Retina (tissue), 1 donor: ENCODE results near the gene MCF2L.

Source experiments
- DNase-seq: peaks from one replicate; pipeline ENCODE4 v3.0.0-alpha.2; 2016

MCF2L gene

DNA sequence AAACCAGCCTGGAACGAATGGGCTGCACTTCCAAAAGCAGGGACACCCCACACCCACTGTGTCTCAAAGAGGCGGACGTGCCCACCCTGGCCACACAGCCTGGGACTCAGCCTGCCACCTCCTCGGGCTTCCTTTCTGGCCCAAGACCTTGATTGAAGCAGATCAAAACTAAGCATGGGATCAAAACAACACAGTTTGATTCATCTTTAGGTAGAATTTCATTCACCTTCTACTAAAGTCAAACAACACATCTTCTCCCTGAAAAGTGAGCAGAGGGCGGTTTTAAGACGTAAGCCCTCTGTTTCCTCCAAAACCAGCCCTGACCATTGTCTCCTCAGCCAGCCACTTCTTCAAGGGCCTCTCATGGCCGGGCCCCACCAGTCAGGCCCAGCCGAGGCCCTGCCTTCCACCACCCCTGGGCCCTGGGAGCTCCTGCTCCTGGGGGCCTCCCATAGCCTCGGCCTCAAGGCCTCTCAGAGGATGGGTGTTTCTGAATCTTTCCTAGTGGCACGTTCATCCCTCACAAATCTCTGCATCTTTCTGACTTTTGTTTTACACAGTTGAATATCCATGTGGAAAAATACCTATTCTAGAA is 147.3 kb downstream of the MCF2L start:
- DNase-seq, result no peak

DNA sequence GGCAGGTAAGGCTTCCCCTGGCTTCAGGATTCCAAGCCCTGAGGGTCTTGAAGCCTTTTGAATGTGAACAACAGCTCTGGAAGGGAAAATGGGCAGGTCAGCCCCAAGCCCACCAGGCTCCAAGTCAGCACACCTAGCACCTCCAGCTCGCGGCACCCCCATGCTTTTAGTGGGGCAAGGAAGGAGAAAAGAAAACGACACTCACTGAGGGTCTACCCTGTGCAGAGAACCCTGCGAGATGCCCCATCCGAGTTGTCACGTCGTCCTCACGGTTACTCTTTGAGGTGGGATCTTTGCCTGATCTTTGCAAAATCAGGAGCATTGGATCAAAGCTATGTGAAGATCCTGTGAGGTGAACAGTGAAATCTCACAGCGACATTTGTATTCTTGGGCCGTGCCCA is 147.9 kb downstream of the MCF2L start:
- no peak for DNase-seq

- no peak for DNase-seq
Measured at GRCh38 chr13:113117335-113117872, 148.4 kb downstream of the MCF2L start.

GRCh38 chr13:113117911-113118260 is 148.9 kb downstream of the MCF2L start:
- no peak for DNase-seq

- no peak for DNase-seq
Measured at GRCh38 chr13:113118261-113119021, 149.4 kb downstream of the MCF2L start.

GRCh38 chr13:113119166-113119821 is 150.3 kb downstream of the MCF2L start:
- no peak for DNase-seq

GRCh38 chr13:113119822-113120189 is 150.8 kb downstream of the MCF2L start:
- no peak for DNase-seq

DNA sequence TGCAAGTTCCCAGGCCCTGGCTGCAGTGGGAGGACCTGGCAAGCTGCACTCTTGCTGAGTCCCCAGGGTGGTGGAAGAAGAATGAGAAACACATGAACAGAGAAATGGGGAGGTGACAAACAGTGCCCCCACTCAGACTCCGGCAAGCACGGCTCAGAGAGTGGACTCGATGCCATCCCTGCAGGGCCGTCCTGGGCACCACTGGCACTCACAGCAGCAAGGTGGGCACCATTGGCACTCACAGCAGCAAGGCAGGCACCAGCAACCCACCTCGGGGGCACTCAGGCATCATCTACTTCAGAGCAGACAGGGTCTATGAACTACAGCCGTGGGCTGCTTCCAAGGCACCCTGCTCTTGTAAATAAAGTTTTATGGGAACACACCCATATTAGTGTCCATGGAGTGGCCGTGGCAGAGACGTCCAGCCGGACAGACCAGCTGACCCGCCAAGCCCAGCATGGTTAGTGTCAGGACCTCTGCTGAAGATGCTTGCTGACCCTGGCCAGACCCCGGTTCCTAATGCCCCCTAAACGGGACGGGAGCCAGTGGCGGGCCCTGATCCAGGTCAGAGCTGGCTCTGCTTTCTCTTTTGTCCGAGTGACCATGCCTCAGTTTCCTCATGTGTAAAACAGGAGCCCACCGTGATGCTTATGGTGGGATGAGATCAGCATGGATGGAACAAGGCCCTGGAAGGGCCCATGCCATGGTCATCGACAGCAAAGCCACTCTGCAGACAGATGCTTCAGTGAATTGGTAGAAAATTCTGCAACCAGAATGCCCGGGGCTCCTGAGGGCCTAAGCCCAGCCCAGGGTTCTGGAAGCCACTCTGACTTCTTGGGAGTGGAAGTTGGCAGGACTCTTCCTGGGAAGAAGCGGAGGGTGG is 151.5 kb downstream of the MCF2L start:
- no peak for DNase-seq

DNA sequence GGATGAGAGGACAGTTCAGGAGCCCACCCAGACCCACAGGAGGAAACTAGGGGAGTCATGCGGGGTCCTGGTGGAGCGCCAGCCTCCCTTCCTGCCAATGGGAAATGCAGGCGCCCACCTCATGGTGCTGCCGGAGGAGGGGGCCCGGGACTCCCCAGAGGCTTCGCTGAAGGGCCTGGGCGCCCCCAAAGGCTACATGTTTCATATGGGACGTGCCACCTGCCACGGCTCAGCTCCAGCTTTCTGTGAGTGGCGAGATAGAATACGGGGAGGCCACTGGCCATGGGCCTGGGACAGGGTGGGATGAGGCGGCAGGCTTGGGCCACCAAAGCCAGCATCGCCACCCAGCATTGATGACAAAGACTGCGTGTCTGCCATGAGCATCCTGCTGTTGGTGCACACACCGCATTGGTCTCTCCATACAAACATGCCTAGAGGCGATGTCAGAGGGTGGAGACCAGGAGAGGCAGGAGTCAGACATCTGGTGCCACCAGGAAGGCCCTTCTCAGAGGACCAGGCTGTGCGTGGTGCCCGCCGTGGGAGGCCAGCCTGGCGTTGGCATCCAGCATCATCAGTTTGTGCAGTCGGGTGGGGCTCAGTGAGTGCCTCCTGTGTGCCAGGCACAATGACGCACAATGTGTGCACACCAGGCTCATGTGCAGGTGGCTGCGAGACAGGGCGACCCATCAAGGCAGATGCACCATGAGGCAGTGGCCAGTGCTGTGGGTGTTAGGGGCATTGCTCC is 152.3 kb downstream of the MCF2L start:
- DNase-seq, result no peak

GRCh38 chr13:113121928-113122471 is 153.0 kb downstream of the MCF2L start:
- DNase-seq, result no peak

GRCh38 chr13:113122550-113123225 is 153.7 kb downstream of the MCF2L start, which contains the start of gene F10:
F10 (plus strand) TSS chr13:113122799; CDS start chr13:113122856, 57 bp downstream.
- peak; percentile 68 for DNase-seq

- DNase-seq, result no peak
Measured at GRCh38 chr13:113123226-113124201, 154.5 kb downstream of the MCF2L start.

DNA sequence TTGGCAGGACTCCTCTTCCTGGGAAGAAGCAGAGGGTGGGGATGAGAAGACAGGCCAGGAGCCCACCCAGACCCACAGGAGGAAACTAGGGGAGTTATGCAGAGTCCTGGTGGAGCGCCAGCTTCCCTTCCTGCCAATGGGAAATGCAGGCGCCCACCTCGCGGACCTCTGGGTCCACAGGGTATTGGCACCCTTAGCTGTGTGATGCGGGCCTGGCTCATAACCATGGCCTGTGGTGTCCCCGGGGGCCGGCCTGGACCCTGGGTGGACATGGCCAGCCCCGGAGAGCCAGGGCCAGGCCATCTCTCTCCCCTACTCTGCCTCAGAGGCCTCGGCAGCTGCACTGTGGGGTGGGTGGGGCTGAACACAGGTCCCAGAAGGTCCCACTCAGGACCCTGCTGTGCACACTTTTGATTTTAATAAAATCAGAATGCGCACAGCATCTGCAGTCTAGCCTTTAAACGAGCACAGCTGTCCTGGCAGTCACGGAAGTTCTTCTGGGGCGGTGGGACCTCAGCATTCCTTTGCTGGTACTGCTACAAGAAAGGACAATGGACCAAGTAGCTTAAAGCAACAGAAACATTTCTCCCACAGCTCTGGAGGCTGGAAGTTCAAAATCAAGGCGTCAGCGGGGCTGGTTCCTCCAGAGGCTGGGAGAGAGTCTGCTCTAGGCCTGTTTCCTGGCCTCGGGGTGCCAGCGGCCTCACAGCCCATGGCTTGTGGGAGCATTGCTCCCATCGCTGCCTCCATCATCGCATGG is 155.4 kb downstream of the MCF2L start:
- no peak for DNase-seq

DNA sequence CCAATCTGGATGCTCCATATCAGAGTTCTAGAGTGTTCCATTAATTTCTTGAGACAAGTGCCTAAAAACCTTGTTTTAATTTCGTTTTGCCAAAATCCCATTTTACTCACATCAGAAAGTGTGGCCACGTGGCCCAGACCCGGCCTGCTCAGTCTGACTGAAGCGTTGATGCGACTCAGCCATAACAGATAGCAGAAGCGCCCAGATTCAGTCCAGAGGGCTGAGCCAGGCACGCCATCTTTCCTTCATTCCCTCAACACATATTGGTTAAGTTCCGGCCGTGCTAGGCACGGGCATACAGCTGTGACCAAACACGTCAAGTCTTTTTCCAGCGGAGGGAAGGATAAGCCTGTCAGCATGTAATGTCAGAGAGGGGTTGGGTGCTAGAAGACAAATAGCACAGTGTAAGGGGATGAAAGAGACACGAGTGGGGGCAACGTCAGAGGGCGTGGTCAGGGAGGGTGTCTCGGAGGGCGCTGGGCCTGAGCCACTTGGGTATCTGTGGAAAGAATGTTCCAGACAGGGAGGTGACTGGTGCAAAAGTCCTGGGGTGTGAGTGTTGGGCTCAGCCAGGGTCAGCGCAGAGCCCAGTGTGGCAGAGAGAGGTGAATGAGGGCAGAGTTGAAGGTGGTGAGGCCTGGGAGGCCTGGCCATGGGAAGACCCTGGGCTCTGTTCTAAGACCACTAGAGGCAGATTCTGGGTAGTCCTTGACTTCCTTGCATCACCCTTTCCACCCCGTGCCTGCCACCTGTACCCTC is 156.7 kb downstream of the MCF2L start:
- DNase-seq, result no peak

GRCh38 chr13:113126265-113127150 is 157.5 kb downstream of the MCF2L start:
- DNase-seq, result no peak

- no peak for DNase-seq
Measured at GRCh38 chr13:113129480-113129879, 160.5 kb downstream of the MCF2L start.
